PC-3 (cell line): ENCODE results near the gene SORL1-AS1.

Source experiments
- EZH2 ChIP-seq: fragments of 300-600 bp; sonication (generic); IDR thresholded peaks from one replicate; pipeline ENCODE4 v1.6.1; 2017; ENCODE audit warnings: antibody characterized with exemption, mild to moderate bottlenecking, low read length; ENCODE audit not compliant: unreplicated experiment
- EZH2phosphoT487 ChIP-seq: fragments of 300-600 bp; sonication (generic); IDR thresholded peaks from 2 replicates; pipeline ENCODE4 v1.6.1; 2018; ENCODE audit warnings: mild to moderate bottlenecking, antibody characterized with exemption, low read length, borderline replicate concordance
- TF ChIP-seq, protein P1 (sequence below): fragments of 300-600 bp; sonication (generic); conservative IDR thresholded peaks from 2 replicates; pipeline ENCODE4 v1.5.1; 2017; ENCODE audit warnings: antibody characterized with exemption, low read depth, mild to moderate bottlenecking, low read length

DNA sequence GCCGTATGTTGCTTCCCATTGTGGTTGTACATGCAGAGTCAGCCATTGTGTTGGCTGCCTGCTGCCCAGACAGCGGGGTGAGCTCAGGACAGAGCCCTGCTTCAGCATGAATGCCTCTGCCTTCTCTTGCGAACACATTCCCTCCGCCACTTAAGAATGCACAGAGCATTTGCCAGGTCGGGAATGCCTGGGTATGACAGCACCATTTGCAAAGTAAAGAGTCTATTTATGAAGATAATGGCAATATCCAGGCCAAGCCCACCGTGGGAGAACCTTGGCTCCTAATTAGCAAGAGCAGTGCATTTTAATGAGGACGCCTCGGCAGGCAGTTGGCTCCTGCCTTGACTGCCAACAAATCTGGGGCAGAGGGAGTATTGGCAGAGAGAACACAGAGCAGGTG lies 63.1 kb downstream of the SORL1-AS1 start:
- TF ChIP-seq, protein P1, sequence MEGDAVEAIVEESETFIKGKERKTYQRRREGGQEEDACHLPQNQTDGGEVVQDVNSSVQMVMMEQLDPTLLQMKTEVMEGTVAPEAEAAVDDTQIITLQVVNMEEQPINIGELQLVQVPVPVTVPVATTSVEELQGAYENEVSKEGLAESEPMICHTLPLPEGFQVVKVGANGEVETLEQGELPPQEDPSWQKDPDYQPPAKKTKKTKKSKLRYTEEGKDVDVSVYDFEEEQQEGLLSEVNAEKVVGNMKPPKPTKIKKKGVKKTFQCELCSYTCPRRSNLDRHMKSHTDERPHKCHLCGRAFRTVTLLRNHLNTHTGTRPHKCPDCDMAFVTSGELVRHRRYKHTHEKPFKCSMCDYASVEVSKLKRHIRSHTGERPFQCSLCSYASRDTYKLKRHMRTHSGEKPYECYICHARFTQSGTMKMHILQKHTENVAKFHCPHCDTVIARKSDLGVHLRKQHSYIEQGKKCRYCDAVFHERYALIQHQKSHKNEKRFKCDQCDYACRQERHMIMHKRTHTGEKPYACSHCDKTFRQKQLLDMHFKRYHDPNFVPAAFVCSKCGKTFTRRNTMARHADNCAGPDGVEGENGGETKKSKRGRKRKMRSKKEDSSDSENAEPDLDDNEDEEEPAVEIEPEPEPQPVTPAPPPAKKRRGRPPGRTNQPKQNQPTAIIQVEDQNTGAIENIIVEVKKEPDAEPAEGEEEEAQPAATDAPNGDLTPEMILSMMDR, result no peak
- TF ChIP-seq EZH2 (no peak), EZH2phosphoT487 (no peak)
